Testis (tissue), 2 donors: ENCODE results near the gene L3HYPDH.

Experiments used
- POLR2A ChIP-seq: fragments of 450-650 bp; IDR thresholded peaks from one replicate; pipeline ENCODE4 v1.6.1; 2017; ENCODE audit warnings: antibody characterized with exemption, mild to moderate bottlenecking, moderate library complexity
- TF ChIP-seq, protein P1 (sequence below), 3 experiments: fragments of 450-650 bp in 2 of 3; fragments of 200-600 bp in 1 of 3; sonication (generic) in 1 of 3; IDR thresholded peaks; one replicate each; pipeline ENCODE4 v1.5.1; 2016 to 2019; ENCODE audit warnings: antibody characterized with exemption in 3 of 3, mild to moderate bottlenecking in 2 of 3, moderate library complexity in 1 of 3

DNA sequence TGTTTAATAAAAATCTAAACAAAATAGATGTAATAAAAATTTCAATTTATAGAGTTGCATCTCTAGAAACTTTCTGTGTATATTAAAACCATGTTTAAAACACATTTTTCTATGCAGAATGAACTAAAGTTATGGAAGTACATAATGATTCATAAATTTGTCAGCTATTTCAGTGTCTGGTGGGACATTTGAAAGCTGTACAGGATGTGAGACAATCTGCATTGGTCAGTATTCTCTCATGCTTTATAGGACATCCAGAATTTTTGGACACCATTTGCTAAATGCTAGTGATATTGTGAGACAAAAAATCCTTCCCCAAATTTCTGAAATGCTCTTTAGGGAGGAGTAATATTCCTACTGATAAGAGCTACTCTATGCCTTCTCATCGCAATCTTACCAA, 32.4 kb downstream of the L3HYPDH start:
- TF ChIP-seq, protein P1, sequence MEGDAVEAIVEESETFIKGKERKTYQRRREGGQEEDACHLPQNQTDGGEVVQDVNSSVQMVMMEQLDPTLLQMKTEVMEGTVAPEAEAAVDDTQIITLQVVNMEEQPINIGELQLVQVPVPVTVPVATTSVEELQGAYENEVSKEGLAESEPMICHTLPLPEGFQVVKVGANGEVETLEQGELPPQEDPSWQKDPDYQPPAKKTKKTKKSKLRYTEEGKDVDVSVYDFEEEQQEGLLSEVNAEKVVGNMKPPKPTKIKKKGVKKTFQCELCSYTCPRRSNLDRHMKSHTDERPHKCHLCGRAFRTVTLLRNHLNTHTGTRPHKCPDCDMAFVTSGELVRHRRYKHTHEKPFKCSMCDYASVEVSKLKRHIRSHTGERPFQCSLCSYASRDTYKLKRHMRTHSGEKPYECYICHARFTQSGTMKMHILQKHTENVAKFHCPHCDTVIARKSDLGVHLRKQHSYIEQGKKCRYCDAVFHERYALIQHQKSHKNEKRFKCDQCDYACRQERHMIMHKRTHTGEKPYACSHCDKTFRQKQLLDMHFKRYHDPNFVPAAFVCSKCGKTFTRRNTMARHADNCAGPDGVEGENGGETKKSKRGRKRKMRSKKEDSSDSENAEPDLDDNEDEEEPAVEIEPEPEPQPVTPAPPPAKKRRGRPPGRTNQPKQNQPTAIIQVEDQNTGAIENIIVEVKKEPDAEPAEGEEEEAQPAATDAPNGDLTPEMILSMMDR (IDR thresholded peaks at IDR 0.05) = no peak
- no peak for TF ChIP-seq POLR2A
